ENCODE data around the gene POLR3GL.

- TF ChIP-seq, protein P1, sequence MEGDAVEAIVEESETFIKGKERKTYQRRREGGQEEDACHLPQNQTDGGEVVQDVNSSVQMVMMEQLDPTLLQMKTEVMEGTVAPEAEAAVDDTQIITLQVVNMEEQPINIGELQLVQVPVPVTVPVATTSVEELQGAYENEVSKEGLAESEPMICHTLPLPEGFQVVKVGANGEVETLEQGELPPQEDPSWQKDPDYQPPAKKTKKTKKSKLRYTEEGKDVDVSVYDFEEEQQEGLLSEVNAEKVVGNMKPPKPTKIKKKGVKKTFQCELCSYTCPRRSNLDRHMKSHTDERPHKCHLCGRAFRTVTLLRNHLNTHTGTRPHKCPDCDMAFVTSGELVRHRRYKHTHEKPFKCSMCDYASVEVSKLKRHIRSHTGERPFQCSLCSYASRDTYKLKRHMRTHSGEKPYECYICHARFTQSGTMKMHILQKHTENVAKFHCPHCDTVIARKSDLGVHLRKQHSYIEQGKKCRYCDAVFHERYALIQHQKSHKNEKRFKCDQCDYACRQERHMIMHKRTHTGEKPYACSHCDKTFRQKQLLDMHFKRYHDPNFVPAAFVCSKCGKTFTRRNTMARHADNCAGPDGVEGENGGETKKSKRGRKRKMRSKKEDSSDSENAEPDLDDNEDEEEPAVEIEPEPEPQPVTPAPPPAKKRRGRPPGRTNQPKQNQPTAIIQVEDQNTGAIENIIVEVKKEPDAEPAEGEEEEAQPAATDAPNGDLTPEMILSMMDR (conservative IDR thresholded peaks at IDR 0.05; ENCODE audit: low read depth in 2 of 2), result no peak
- TF ChIP-seq NANOG (IDR thresholded peaks at IDR 0.05; ENCODE audit: borderline replicate concordance) (no peak), CREB1 (CRISPR knock-in tag; IDR thresholded peaks at IDR 0.05; ENCODE audit: low read depth) (no peak), POLR2AphosphoS5 (IDR thresholded peaks at IDR 0.05; ENCODE audit: low read depth) (no peak), REST (IDR thresholded peaks at IDR 0.05; ENCODE audit: unreplicated experiment) (no peak), EZH2 (IDR thresholded peaks at IDR 0.05; ENCODE audit: low read depth, unreplicated experiment) (no peak), EZH2phosphoT487 (IDR thresholded peaks at IDR 0.05; ENCODE audit: unreplicated experiment) (no peak), JUNB (IDR thresholded peaks at IDR 0.05; ENCODE audit: unreplicated experiment) (no peak), ZNF114 (CRISPR knock-in tag; IDR thresholded peaks at IDR 0.05) (no peak)
Measured at GRCh38 chr1:145953861-145954260, 10.6 kb upstream of the POLR3GL start.
